HEK293 (cell line): ENCODE results near the gene FOXP1.

Experiments used
- CTCF ChIA-PET: fragments of 350-600 bp; formaldehyde crosslinking; extraction: SDS; loops from one replicate; lab custom pipeline; 2021; ENCODE audit warnings: antibody characterized with exemption; lab: Yijun Ruan, JAX
- POLR2A ChIA-PET: fragments of 300-600 bp; formaldehyde crosslinking; extraction: SDS; loops from one replicate; lab custom pipeline; 2020; ENCODE audit warnings: antibody characterized with exemption, inconsistent platforms; lab: Yijun Ruan, JAX
- H3K27ac ChIP-seq: fragments of 200-500 bp; sonication (Bioruptor generic); 2 replicates; pipeline ENCODE4 v1.5.1; 2014; ENCODE audit warnings: low read depth, low read length, control low read depth, inconsistent platforms; ENCODE audit errors: extremely low read depth
- H3K36me3 ChIP-seq, 2 experiments: fragments of 200-500 bp in 1 of 2; sonication (Bioruptor generic) in 1 of 2; 1 replicate in 1 of 2; 2 replicates in 1 of 2; pipeline ENCODE4 v1.5.1; 2014 to 2017; ENCODE audit warnings: inconsistent platforms in 2 of 2, low read length in 2 of 2; ENCODE audit not compliant: control insufficient read depth in 2 of 2, insufficient read depth in 1 of 2
- H3K4me1 ChIP-seq: fragments of 200-500 bp; sonication (Bioruptor generic); 2 replicates; pipeline ENCODE4 v1.5.1; 2014; ENCODE audit warnings: mild to moderate bottlenecking, low read length, inconsistent platforms; ENCODE audit not compliant: control insufficient read depth, insufficient read depth
- H3K4me3 ChIP-seq: 2 replicates; pipeline ENCODE4 v1.5.1; 2011; ENCODE audit warnings: low read depth, mild to moderate bottlenecking, control low read depth, low read length, moderate library complexity
- H3K9me3 ChIP-seq: fragments of 200-500 bp; sonication (Bioruptor generic); 2 replicates; pipeline ENCODE4 v1.5.1; 2014; ENCODE audit warnings: low read depth, low read length, inconsistent platforms; ENCODE audit not compliant: control insufficient read depth, insufficient read depth
- HOXC10 ChIP-seq: sonication (generic); formaldehyde crosslinking; IDR thresholded peaks from 2 replicates; pipeline ENCODE4 v1.8.1; 2023; ENCODE audit warnings: mild to moderate bottlenecking, missing genetic modification reagents
- KLF9 ChIP-seq: fragments of 450-650 bp; formaldehyde crosslinking; IDR thresholded peaks from 2 replicates; pipeline ENCODE4 v1.5.1; 2016; ENCODE audit warnings: missing biosample characterization, missing genetic modification characterization, low read depth
- MYNN ChIP-seq: fragments of 450-650 bp; formaldehyde crosslinking; IDR thresholded peaks from 2 replicates; pipeline ENCODE4 v1.5.1; 2016; ENCODE audit warnings: missing biosample characterization, missing genetic modification characterization, borderline replicate concordance
- OSR2 ChIP-seq: fragments of 450-650 bp; formaldehyde crosslinking; IDR thresholded peaks from 2 replicates; pipeline ENCODE4 v1.5.1; 2016; ENCODE audit warnings: missing biosample characterization, missing genetic modification characterization
- PRDM1 ChIP-seq: fragments of 450-650 bp; formaldehyde crosslinking; IDR thresholded peaks from 2 replicates; pipeline ENCODE4; 2016; ENCODE audit warnings: missing biosample characterization, missing genetic modification characterization
- REPIN1 ChIP-seq: fragments of 450-650 bp; formaldehyde crosslinking; IDR thresholded peaks from 2 replicates; pipeline ENCODE4 v1.5.1; 2017; ENCODE audit warnings: missing biosample characterization, missing genetic modification characterization, low read depth
- SALL2 ChIP-seq: fragments of 450-650 bp; formaldehyde crosslinking; IDR thresholded peaks from 2 replicates; pipeline ENCODE4 v1.5.0; 2017; ENCODE audit warnings: missing biosample characterization, mild to moderate bottlenecking, missing genetic modification characterization, borderline replicate concordance
- ZBTB17 ChIP-seq: fragments of 450-650 bp; formaldehyde crosslinking; IDR thresholded peaks from 2 replicates; pipeline ENCODE4 v1.5.1; 2016; ENCODE audit warnings: missing biosample characterization, missing genetic modification characterization
- ZBTB44 ChIP-seq: fragments of 450-650 bp; IDR thresholded peaks from 2 replicates; pipeline ENCODE4 v1.5.1; 2018; ENCODE audit warnings: missing biosample characterization, mild to moderate bottlenecking, missing genetic modification characterization
- ZBTB7A ChIP-seq: fragments of 450-650 bp; formaldehyde crosslinking; IDR thresholded peaks from 2 replicates; pipeline ENCODE4 v1.5.1; 2016; ENCODE audit warnings: low read depth, missing biosample characterization, missing genetic modification characterization
- ZNF10 ChIP-seq: fragments of 450-650 bp; formaldehyde crosslinking; IDR thresholded peaks from 2 replicates; pipeline ENCODE4 v1.5.1; 2017; ENCODE audit warnings: missing biosample characterization, missing genetic modification characterization
- ZNF140 ChIP-seq: fragments of 450-650 bp; formaldehyde crosslinking; IDR thresholded peaks from 2 replicates; pipeline ENCODE4 v1.5.1; 2016; ENCODE audit warnings: missing biosample characterization, missing genetic modification characterization
- ZNF214 ChIP-seq: fragments of 450-650 bp; formaldehyde crosslinking; IDR thresholded peaks from 2 replicates; pipeline ENCODE4 v1.5.1; 2017; ENCODE audit warnings: missing biosample characterization, mild to moderate bottlenecking, missing genetic modification characterization, borderline replicate concordance
- ZNF248 ChIP-seq: fragments of 450-650 bp; formaldehyde crosslinking; IDR thresholded peaks from 2 replicates; pipeline ENCODE4 v1.5.1; 2017; ENCODE audit warnings: missing biosample characterization, missing genetic modification characterization
- ZNF274 ChIP-seq, 2 experiments: fragments of 200-500 bp in 1 of 2; fragments of 450-650 bp in 1 of 2; sonication (Bioruptor generic) in 1 of 2; formaldehyde crosslinking in 1 of 2; IDR thresholded peaks; 2 replicates each; pipeline versions ENCODE4 v1.5.1 to v1.6.1; 2014 to 2016; ENCODE audit warnings: borderline replicate concordance in 1 of 2, inconsistent platforms in 1 of 2, low read length in 1 of 2, missing biosample characterization in 1 of 2, missing genetic modification characterization in 1 of 2
- ZNF280C ChIP-seq: fragments of 450-650 bp; formaldehyde crosslinking; IDR thresholded peaks from 2 replicates; pipeline ENCODE4 v1.5.1; 2016; ENCODE audit warnings: missing biosample characterization, missing genetic modification characterization
- ZNF292 ChIP-seq: fragments of 450-650 bp; formaldehyde crosslinking; IDR thresholded peaks from 2 replicates; pipeline ENCODE4 v1.5.1; 2016; ENCODE audit warnings: low read depth, missing biosample characterization, missing genetic modification characterization, borderline replicate concordance
- ZNF335 ChIP-seq: fragments of 450-650 bp; formaldehyde crosslinking; conservative IDR thresholded peaks from 2 replicates; pipeline ENCODE4 v1.5.1; 2016; ENCODE audit warnings: missing biosample characterization, missing genetic modification characterization
- ZNF394 ChIP-seq: fragments of 450-650 bp; formaldehyde crosslinking; IDR thresholded peaks from 2 replicates; pipeline ENCODE4 v1.5.1; 2016; ENCODE audit warnings: missing biosample characterization, missing genetic modification characterization, mild to moderate bottlenecking, moderate library complexity, borderline replicate concordance
- ZNF404 ChIP-seq: fragments of 450-650 bp; formaldehyde crosslinking; IDR thresholded peaks from 2 replicates; pipeline ENCODE4 v1.5.1; 2017; ENCODE audit warnings: missing biosample characterization, missing genetic modification characterization
- ZNF423 ChIP-seq: fragments of 450-650 bp; formaldehyde crosslinking; IDR thresholded peaks from 2 replicates; pipeline ENCODE4 v1.5.1; 2016; ENCODE audit warnings: missing biosample characterization, missing genetic modification characterization
- ZNF558 ChIP-seq: fragments of 450-650 bp; formaldehyde crosslinking; IDR thresholded peaks from 2 replicates; pipeline ENCODE4 v1.5.1; 2016; ENCODE audit warnings: missing biosample characterization, missing genetic modification characterization
- ZNF571 ChIP-seq: fragments of 450-650 bp; formaldehyde crosslinking; IDR thresholded peaks from 2 replicates; pipeline ENCODE4 v1.5.0; 2017; ENCODE audit warnings: missing biosample characterization, missing genetic modification characterization
- ZNF777 ChIP-seq: fragments of 450-650 bp; formaldehyde crosslinking; IDR thresholded peaks from 2 replicates; pipeline ENCODE4 v1.5.1; 2017; ENCODE audit warnings: missing biosample characterization, missing genetic modification characterization, borderline replicate concordance
- ZNF837 ChIP-seq: fragments of 450-650 bp; formaldehyde crosslinking; IDR thresholded peaks from 2 replicates; pipeline ENCODE4 v1.5.1; 2016; ENCODE audit warnings: missing biosample characterization, missing genetic modification characterization
- TF ChIP-seq, protein P1 (sequence below): fragments of 450-650 bp; formaldehyde crosslinking; IDR thresholded peaks from 2 replicates; pipeline ENCODE4 v1.5.1; 2016; ENCODE audit warnings: missing biosample characterization, missing genetic modification characterization
- TF ChIP-seq, protein P2 (sequence below): fragments of 450-650 bp; formaldehyde crosslinking; IDR thresholded peaks from 2 replicates; pipeline ENCODE4 v1.5.1; 2017; ENCODE audit warnings: missing biosample characterization, missing genetic modification characterization

FOXP1 gene

DNA sequence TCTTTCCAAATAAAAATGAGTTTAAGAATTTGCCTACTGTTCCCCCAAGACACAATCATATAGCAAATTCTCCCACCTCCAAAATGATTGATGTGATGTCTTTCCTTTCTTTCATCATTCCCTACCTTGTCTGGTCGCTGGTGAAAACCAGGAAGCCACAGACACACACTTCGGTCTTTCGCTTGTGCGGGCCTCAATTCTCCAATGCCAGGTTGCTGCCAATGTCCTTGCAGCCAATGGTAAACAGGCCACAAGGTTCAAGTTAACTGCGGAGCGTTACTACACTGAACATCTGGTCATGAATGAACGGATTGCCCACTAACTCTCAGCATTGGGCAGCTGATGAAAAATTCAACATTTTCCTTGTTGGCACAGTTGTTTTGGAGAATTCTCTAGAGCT lies 192.2 kb downstream of the FOXP1 start:
- H3K4me3 ChIP-seq, result no peak overlapping the region
- TF ChIP-seq MYNN (no peak), ZNF837 (tag by site-specific recombination) (no peak), ZNF292 (no peak), ZNF777 (no peak), ZBTB7A (no peak)
- CTCF ChIA-PET, result interaction anchor here (0.6 kb wide), 1 partner anchor 109 kb away, joined by 3 read pairs; no protein-coding TSS in a partner anchor
- H3K9me3 ChIP-seq, result no peaks in the 10 kb centered on the region
- H3K27ac ChIP-seq, result no peak overlapping the region
- POLR2A ChIA-PET, result no interaction called here
- H3K36me3 ChIP-seq, result no peaks in the 10 kb centered on the region
- H3K4me1 ChIP-seq, result peaks cover 12% of the 10 kb centered on the region

DNA sequence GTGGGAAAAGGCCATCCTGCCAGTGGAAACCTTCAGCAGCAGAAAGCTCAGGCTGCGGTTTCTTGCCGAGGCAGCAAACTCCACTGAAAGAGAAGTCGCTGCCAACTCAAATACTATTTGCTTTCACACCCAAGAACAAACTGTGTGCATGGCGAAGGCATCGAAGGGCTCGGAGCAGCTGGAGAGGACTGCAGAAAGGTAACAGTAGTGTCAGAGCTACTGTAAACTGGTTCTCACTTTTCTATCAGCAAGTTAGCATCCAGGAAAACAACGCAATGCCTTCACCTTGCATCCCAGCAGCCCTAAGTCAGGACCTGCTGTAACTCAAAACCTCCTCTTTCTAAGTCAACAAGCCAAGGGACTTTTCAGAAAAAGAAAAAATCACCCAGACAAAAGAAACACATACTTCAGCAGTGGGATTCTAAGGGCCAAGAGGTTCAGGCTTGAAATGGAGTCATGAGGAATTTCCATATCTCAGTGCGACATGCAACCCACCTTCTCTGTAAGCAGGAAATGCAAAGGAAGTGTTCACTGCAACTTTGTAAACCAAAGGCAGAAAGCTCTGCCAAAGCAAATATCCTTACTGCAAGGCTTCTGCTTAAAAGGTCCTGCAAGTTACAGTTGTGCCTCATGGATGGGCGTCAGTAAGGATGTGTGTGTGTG lies 193.5 kb downstream of the FOXP1 start:
- POLR2A ChIA-PET, result no interaction called here
- TF ChIP-seq ZNF214 (tag by site-specific recombination) (no peak), ZNF10 (tag by site-specific recombination) (0 out of 2 replicates have a peak, but pooled peaks have one; percentile 40), PRDM1 (peak; percentile 64; the same call in 1 of the 2 replicates), ZNF248 (tag by site-specific recombination) (no peak), ZNF274 (IDR thresholded peaks at IDR 0.05; ENCODE audit: low read length) (no peak), ZNF274 (tag by site-specific recombination; IDR thresholded peaks at IDR 0.05; ENCODE audit: borderline replicate concordance) (no peak), ZNF423 (no peak), ZBTB44 (peak; percentile 82), ZNF394 (tag by site-specific recombination) (no peak), ZBTB17 (tag by site-specific recombination) (peak; percentile 31; the same call in 1 of the 2 replicates), HOXC10 (CRISPR knock-in tag) (no peak), ZNF404 (no peak), OSR2 (peak; percentile 42), REPIN1 (tag by site-specific recombination) (no peak)
- TF ChIP-seq, protein P1, sequence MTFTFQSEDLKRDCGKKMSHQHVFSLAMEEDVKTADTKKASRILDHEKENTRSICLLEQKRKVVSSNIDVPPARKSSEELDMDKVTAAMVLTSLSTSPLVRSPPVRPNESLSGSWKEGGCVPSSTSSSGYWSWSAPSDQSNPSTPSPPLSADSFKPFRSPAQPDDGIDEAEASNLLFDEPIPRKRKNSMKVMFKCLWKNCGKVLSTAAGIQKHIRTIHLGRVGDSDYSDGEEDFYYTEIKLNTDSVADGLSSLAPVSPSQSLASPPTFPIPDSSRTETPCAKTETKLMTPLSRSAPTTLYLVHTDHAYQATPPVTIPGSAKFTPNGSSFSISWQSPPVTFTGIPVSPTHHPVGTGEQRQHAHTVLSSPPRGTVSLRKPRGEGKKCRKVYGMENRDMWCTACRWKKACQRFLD, result no peak
- TF ChIP-seq, all 188 proteins: peak for 5
- Histone ChIP-seq H3K9me3 (no peaks in the 10 kb centered on the region), H3K36me3 (no peaks in the 10 kb centered on the region), H3K27ac (peak overlapping the region; percentile 61; the same call in 1 of the 2 replicates), H3K4me3 (no peak overlapping the region), H3K4me1 (peaks cover 12% of the 10 kb centered on the region)
- CTCF ChIA-PET, result interaction anchor here (0.7 kb wide), 1 partner anchor 441 kb away, joined by 3 read pairs; no protein-coding TSS in a partner anchor

DNA sequence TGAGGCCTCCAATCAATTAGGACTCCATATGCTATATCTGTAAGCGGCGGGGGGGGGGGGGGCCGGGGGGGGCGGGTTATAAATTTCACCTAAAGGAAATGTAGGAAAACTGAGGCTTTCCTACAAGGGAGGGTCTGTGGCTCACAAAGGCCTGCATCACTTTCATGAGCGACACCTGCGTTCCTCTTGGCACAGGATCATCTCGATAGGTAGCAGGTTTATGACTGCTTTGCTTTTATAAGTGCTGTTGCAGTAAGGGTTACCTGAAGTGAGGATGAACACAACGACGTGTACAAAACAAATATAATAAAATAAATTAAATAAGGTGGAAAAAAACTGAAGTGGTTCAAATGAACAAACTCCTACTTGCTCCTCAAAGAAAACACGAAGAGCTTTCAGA lies 194.3 kb downstream of the FOXP1 start:
- POLR2A ChIA-PET, result no interaction called here
- CTCF ChIA-PET, result no interaction called here
- Histone ChIP-seq H3K36me3 (no peaks in the 10 kb centered on the region), H3K9me3 (no peaks in the 10 kb centered on the region), H3K27ac (no peak overlapping the region), H3K4me1 (peaks cover 12% of the 10 kb centered on the region), H3K4me3 (no peak overlapping the region)
- no peak for TF ChIP-seq ZNF140 (tag by site-specific recombination)
- TF ChIP-seq, protein P2, sequence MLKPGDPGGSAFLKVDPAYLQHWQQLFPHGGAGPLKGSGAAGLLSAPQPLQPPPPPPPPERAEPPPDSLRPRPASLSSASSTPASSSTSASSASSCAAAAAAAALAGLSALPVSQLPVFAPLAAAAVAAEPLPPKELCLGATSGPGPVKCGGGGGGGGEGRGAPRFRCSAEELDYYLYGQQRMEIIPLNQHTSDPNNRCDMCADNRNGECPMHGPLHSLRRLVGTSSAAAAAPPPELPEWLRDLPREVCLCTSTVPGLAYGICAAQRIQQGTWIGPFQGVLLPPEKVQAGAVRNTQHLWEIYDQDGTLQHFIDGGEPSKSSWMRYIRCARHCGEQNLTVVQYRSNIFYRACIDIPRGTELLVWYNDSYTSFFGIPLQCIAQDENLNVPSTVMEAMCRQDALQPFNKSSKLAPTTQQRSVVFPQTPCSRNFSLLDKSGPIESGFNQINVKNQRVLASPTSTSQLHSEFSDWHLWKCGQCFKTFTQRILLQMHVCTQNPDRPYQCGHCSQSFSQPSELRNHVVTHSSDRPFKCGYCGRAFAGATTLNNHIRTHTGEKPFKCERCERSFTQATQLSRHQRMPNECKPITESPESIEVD, result no peak
- no peak for TF ChIP-seq ZNF571 (tag by site-specific recombination)
- no peak for TF ChIP-seq ZNF558 (tag by site-specific recombination)
- no peak for TF ChIP-seq SALL2 (tag by site-specific recombination)
- no peak for TF ChIP-seq KLF9 (tag by site-specific recombination)
- TF ChIP-seq ZNF335, result no peak
- no peak for TF ChIP-seq ZNF280C (tag by site-specific recombination)
- TF ChIP-seq ZBTB7A, result no peak
